SU-DHL-6 (cell line): ENCODE data around the gene ME3.

ENCODE experiments used
- H2AFZ ChIP-seq: fragments of 200-600 bp; sonication (generic); 2 replicates; pipeline ENCODE4 v1.6.1; 2014; ENCODE audit warnings: low read depth, mild to moderate bottlenecking, moderate library complexity, mixed read lengths, antibody characterized with exemption, low read length; ENCODE audit not compliant: severe bottlenecking
- H3F3A ChIP-seq: fragments of 200-600 bp; shearing (Covaris generic); 2 replicates; pipeline ENCODE4 v1.6.0; 2016; ENCODE audit warnings: antibody characterized with exemption, mild to moderate bottlenecking; ENCODE audit not compliant: insufficient read depth
- H3K27ac ChIP-seq: fragments of 200-600 bp; sonication (generic); 2 replicates; pipeline ENCODE4 v1.5.1; 2016; ENCODE audit warnings: low read depth, mild to moderate bottlenecking, low read length, moderate library complexity, mixed read lengths
- H3K27me3 ChIP-seq: fragments of 200-600 bp; sonication (generic), shearing (Covaris generic); 2 replicates; pipeline ENCODE4 v1.6.0; 2014; ENCODE audit warnings: mild to moderate bottlenecking, low read length
- H3K36me3 ChIP-seq: fragments of 200-600 bp; sonication (generic); 2 replicates; pipeline ENCODE4 v1.6.1; 2014; ENCODE audit warnings: mild to moderate bottlenecking, low read length, mixed read lengths
- H3K4me2 ChIP-seq: fragments of 300-600, 200-600 bp; shearing (Covaris generic), sonication (generic); 2 replicates; pipeline ENCODE4 v1.6.0; 2014; ENCODE audit warnings: low read length, low read depth, mild to moderate bottlenecking; ENCODE audit not compliant: poor library complexity, severe bottlenecking
- H3K4me3 ChIP-seq: fragments of 200-600 bp; sonication (generic); 2 replicates; pipeline ENCODE4 v1.5.1; 2014; ENCODE audit warnings: antibody characterized with exemption, low read length, mild to moderate bottlenecking, mixed read lengths; ENCODE audit not compliant: insufficient read depth, poor library complexity, severe bottlenecking
- H3K79me2 ChIP-seq: fragments of 200-600 bp; sonication (generic); 2 replicates; pipeline ENCODE4 v1.6.1; 2014; ENCODE audit warnings: mild to moderate bottlenecking, low read length, moderate library complexity; ENCODE audit not compliant: insufficient read depth
- H3K9ac ChIP-seq: fragments of 200-600 bp; sonication (generic); 2 replicates; pipeline ENCODE4 v1.7.0; 2014; ENCODE audit warnings: mild to moderate bottlenecking, low read length
- H3K9me2 ChIP-seq: fragments of 200-600 bp; sonication (generic); replicated peaks from 2 replicates; pipeline ENCODE4 v1.6.1; 2014; ENCODE audit warnings: low read length; ENCODE audit not compliant: insufficient read depth
- H3K9me3 ChIP-seq: fragments of 200-600 bp; sonication (generic); 2 replicates; pipeline ENCODE4 v1.6.1; 2014; ENCODE audit warnings: low read length, mixed read lengths; ENCODE audit not compliant: insufficient read depth
- H4K20me1 ChIP-seq: fragments of 200-600 bp; sonication (generic); 2 replicates; pipeline ENCODE4 v1.6.1; 2014; ENCODE audit warnings: low read depth, mild to moderate bottlenecking, antibody characterized with exemption, low read length, moderate library complexity, mixed read lengths
- EZH2phosphoT487 ChIP-seq: fragments of 200-600 bp; sonication (generic), shearing (Covaris generic); conservative IDR thresholded peaks from 2 replicates; pipeline ENCODE4 v1.6.1; 2018; ENCODE audit warnings: mild to moderate bottlenecking, antibody characterized with exemption, low read length, moderate library complexity, mixed read lengths
- TF ChIP-seq, protein P1 (sequence below): fragments of 200-600 bp; sonication (generic); IDR thresholded peaks from one replicate; pipeline ENCODE4 v1.5.1; 2017; ENCODE audit warnings: antibody characterized with exemption, mild to moderate bottlenecking, low read length, moderate library complexity; ENCODE audit not compliant: insufficient read depth, poor library complexity, severe bottlenecking

ME3 gene

GRCh38 chr11:86641537-86642261, 30.7 kb downstream of the ME3 start:
- H4K20me1 ChIP-seq = no peaks in the 10 kb centered on the region
- no peak overlapping the region for H3K27ac ChIP-seq
- no peaks in the 10 kb centered on the region for H3K79me2 ChIP-seq
- no peak overlapping the region for H3K9ac ChIP-seq
- H3K36me3 ChIP-seq = no peaks in the 10 kb centered on the region
- H3K9me2 ChIP-seq = no peaks in the 10 kb centered on the region
- H3K4me3 ChIP-seq = no peak overlapping the region
- no peaks in the 10 kb centered on the region for H3F3A ChIP-seq
- H3K9me3 ChIP-seq = no peaks in the 10 kb centered on the region
- no peak overlapping the region for H3K4me2 ChIP-seq
- no peaks in the 10 kb centered on the region for H3K27me3 ChIP-seq
- TF ChIP-seq EZH2phosphoT487 = no peak
- TF ChIP-seq, protein P1, sequence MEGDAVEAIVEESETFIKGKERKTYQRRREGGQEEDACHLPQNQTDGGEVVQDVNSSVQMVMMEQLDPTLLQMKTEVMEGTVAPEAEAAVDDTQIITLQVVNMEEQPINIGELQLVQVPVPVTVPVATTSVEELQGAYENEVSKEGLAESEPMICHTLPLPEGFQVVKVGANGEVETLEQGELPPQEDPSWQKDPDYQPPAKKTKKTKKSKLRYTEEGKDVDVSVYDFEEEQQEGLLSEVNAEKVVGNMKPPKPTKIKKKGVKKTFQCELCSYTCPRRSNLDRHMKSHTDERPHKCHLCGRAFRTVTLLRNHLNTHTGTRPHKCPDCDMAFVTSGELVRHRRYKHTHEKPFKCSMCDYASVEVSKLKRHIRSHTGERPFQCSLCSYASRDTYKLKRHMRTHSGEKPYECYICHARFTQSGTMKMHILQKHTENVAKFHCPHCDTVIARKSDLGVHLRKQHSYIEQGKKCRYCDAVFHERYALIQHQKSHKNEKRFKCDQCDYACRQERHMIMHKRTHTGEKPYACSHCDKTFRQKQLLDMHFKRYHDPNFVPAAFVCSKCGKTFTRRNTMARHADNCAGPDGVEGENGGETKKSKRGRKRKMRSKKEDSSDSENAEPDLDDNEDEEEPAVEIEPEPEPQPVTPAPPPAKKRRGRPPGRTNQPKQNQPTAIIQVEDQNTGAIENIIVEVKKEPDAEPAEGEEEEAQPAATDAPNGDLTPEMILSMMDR = no peak
- H2AFZ ChIP-seq = no peak overlapping the region

GRCh38 chr11:86639137-86639536, 33.3 kb downstream of the ME3 start:
- no peak overlapping the region for H3K9ac ChIP-seq
- H3K4me3 ChIP-seq = no peak overlapping the region
- no peak overlapping the region for H2AFZ ChIP-seq
- no peaks in the 10 kb centered on the region for H3F3A ChIP-seq
- H3K4me2 ChIP-seq = no peak overlapping the region
- no peaks in the 10 kb centered on the region for H3K36me3 ChIP-seq
- H3K27me3 ChIP-seq = no peaks in the 10 kb centered on the region
- H3K27ac ChIP-seq = no peak overlapping the region
- TF ChIP-seq EZH2phosphoT487 = no peak
- TF ChIP-seq, protein P1 = no peak
- no peaks in the 10 kb centered on the region for H4K20me1 ChIP-seq
- no peaks in the 10 kb centered on the region for H3K79me2 ChIP-seq
- no peaks in the 10 kb centered on the region for H3K9me2 ChIP-seq
- no peaks in the 10 kb centered on the region for H3K9me3 ChIP-seq

DNA sequence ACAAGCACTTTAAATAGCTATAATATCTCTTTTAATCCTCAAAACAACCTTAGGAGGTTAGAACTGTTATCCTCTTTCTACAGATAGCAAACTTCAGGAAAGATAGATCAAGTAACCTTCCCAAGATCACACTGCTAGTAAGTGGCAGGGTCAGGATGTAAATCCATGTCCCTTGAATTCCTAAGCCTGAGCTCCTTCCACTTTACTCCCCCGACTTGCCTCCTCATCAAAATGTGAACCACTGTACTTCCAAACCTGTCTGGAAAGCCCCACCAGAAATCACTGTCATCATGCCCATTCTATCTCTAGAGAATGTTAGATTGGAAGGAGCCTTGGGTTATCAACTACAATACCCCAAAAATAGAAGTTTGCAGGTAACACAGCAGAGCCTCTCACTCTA, 33.7 kb downstream of the ME3 start:
- H3F3A ChIP-seq = no peaks in the 10 kb centered on the region
- no peaks in the 10 kb centered on the region for H3K79me2 ChIP-seq
- no peak overlapping the region for H3K27ac ChIP-seq
- no peak overlapping the region for H3K9ac ChIP-seq
- no peak overlapping the region for H3K4me2 ChIP-seq
- no peak overlapping the region for H3K4me3 ChIP-seq
- no peaks in the 10 kb centered on the region for H3K27me3 ChIP-seq
- TF ChIP-seq EZH2phosphoT487 = no peak
- TF ChIP-seq, protein P1 = no peak
- H4K20me1 ChIP-seq = no peaks in the 10 kb centered on the region
- no peaks in the 10 kb centered on the region for H3K9me3 ChIP-seq
- no peaks in the 10 kb centered on the region for H3K9me2 ChIP-seq
- H2AFZ ChIP-seq = no peak overlapping the region
- no peaks in the 10 kb centered on the region for H3K36me3 ChIP-seq
